B cell (primary cell): ENCODE data around the gene CTLA4.

Experiments used
- EZH2 ChIP-seq: IDR thresholded peaks from 2 replicates; pipeline ENCODE4 v1.6.1; 2012; ENCODE audit warnings: borderline replicate concordance, low read depth, mild to moderate bottlenecking, moderate library complexity, low read length; ENCODE audit not compliant: insufficient read depth, poor library complexity, severe bottlenecking
- TF ChIP-seq, protein P1 (sequence below): fragments of 200-600 bp; IDR thresholded peaks from one replicate; pipeline ENCODE4 v1.8.0; 2022; ENCODE audit warnings: antibody characterized with exemption, mild to moderate bottlenecking

- TF ChIP-seq, protein P1, sequence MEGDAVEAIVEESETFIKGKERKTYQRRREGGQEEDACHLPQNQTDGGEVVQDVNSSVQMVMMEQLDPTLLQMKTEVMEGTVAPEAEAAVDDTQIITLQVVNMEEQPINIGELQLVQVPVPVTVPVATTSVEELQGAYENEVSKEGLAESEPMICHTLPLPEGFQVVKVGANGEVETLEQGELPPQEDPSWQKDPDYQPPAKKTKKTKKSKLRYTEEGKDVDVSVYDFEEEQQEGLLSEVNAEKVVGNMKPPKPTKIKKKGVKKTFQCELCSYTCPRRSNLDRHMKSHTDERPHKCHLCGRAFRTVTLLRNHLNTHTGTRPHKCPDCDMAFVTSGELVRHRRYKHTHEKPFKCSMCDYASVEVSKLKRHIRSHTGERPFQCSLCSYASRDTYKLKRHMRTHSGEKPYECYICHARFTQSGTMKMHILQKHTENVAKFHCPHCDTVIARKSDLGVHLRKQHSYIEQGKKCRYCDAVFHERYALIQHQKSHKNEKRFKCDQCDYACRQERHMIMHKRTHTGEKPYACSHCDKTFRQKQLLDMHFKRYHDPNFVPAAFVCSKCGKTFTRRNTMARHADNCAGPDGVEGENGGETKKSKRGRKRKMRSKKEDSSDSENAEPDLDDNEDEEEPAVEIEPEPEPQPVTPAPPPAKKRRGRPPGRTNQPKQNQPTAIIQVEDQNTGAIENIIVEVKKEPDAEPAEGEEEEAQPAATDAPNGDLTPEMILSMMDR = no peak
- TF ChIP-seq EZH2 = no peak
Measured at GRCh38 chr2:203824603-203825002, 43.0 kb upstream of the CTLA4 start.
